ENCODE results near the gene MUC20.

DNA sequence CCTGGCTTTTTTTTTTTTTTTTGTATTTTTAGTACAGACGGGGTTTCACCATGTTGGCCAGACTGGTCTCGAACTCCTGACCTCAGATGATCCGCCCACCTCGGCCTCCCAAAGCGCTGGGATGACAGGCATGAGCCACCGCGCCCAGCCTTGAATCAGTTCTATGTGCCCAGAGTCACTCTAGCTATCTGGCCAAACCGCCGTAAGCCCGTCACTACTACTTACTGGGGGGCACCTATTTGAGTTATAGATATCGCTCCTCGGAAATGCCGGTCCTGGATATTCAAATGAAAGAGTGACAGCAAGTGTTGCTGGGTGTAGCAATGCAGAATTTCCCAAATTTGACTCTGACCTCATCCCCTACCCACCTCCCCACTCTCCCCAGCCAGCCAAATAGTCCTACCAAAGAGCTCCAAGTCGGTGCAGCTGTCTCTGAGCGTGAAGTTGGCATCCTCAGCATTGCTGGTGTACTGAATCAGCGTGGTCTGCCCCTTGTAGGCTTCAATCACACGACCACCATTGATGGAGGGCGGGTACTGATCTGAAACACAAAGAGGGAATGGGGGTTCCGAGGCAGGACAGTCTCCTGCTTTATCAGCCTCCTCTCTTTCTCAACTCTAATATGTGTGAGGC, 38.1 kb downstream of the MUC20 start:
- TF ChIP-seq, protein P1, sequence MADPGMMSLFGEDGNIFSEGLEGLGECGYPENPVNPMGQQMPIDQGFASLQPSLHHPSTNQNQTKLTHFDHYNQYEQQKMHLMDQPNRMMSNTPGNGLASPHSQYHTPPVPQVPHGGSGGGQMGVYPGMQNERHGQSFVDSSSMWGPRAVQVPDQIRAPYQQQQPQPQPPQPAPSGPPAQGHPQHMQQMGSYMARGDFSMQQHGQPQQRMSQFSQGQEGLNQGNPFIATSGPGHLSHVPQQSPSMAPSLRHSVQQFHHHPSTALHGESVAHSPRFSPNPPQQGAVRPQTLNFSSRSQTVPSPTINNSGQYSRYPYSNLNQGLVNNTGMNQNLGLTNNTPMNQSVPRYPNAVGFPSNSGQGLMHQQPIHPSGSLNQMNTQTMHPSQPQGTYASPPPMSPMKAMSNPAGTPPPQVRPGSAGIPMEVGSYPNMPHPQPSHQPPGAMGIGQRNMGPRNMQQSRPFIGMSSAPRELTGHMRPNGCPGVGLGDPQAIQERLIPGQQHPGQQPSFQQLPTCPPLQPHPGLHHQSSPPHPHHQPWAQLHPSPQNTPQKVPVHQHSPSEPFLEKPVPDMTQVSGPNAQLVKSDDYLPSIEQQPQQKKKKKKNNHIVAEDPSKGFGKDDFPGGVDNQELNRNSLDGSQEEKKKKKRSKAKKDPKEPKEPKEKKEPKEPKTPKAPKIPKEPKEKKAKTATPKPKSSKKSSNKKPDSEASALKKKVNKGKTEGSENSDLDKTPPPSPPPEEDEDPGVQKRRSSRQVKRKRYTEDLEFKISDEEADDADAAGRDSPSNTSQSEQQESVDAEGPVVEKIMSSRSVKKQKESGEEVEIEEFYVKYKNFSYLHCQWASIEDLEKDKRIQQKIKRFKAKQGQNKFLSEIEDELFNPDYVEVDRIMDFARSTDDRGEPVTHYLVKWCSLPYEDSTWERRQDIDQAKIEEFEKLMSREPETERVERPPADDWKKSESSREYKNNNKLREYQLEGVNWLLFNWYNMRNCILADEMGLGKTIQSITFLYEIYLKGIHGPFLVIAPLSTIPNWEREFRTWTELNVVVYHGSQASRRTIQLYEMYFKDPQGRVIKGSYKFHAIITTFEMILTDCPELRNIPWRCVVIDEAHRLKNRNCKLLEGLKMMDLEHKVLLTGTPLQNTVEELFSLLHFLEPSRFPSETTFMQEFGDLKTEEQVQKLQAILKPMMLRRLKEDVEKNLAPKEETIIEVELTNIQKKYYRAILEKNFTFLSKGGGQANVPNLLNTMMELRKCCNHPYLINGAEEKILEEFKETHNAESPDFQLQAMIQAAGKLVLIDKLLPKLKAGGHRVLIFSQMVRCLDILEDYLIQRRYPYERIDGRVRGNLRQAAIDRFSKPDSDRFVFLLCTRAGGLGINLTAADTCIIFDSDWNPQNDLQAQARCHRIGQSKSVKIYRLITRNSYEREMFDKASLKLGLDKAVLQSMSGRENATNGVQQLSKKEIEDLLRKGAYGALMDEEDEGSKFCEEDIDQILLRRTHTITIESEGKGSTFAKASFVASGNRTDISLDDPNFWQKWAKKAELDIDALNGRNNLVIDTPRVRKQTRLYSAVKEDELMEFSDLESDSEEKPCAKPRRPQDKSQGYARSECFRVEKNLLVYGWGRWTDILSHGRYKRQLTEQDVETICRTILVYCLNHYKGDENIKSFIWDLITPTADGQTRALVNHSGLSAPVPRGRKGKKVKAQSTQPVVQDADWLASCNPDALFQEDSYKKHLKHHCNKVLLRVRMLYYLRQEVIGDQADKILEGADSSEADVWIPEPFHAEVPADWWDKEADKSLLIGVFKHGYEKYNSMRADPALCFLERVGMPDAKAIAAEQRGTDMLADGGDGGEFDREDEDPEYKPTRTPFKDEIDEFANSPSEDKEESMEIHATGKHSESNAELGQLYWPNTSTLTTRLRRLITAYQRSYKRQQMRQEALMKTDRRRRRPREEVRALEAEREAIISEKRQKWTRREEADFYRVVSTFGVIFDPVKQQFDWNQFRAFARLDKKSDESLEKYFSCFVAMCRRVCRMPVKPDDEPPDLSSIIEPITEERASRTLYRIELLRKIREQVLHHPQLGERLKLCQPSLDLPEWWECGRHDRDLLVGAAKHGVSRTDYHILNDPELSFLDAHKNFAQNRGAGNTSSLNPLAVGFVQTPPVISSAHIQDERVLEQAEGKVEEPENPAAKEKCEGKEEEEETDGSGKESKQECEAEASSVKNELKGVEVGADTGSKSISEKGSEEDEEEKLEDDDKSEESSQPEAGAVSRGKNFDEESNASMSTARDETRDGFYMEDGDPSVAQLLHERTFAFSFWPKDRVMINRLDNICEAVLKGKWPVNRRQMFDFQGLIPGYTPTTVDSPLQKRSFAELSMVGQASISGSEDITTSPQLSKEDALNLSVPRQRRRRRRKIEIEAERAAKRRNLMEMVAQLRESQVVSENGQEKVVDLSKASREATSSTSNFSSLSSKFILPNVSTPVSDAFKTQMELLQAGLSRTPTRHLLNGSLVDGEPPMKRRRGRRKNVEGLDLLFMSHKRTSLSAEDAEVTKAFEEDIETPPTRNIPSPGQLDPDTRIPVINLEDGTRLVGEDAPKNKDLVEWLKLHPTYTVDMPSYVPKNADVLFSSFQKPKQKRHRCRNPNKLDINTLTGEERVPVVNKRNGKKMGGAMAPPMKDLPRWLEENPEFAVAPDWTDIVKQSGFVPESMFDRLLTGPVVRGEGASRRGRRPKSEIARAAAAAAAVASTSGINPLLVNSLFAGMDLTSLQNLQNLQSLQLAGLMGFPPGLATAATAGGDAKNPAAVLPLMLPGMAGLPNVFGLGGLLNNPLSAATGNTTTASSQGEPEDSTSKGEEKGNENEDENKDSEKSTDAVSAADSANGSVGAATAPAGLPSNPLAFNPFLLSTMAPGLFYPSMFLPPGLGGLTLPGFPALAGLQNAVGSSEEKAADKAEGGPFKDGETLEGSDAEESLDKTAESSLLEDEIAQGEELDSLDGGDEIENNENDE (IDR thresholded peaks at IDR 0.05; ENCODE audit: low read depth, low read length) = no peak
- TF ChIP-seq ZNF143 (CRISPR knock-in tag; IDR thresholded peaks at IDR 0.05) (no peak), RFX1 (IDR thresholded peaks at IDR 0.05) (no peak), JUNB (CRISPR knock-in tag; conservative IDR thresholded peaks at IDR 0.05) (no peak), NFIC (IDR thresholded peaks at IDR 0.05) (no peak), NR1H2 (CRISPR knock-in tag; IDR thresholded peaks at IDR 0.05) (no peak), CBFB (CRISPR knock-in tag; IDR thresholded peaks at IDR 0.05) (no peak)
